ENCODE data around the gene PCDHGB6.
"Not testable (repeated sequence)": the region's sequence is repeated elsewhere in the genome, so short reads cannot be mapped to it uniquely, and the experiment has no call there.

The PCDHGB6 gene

DNA sequence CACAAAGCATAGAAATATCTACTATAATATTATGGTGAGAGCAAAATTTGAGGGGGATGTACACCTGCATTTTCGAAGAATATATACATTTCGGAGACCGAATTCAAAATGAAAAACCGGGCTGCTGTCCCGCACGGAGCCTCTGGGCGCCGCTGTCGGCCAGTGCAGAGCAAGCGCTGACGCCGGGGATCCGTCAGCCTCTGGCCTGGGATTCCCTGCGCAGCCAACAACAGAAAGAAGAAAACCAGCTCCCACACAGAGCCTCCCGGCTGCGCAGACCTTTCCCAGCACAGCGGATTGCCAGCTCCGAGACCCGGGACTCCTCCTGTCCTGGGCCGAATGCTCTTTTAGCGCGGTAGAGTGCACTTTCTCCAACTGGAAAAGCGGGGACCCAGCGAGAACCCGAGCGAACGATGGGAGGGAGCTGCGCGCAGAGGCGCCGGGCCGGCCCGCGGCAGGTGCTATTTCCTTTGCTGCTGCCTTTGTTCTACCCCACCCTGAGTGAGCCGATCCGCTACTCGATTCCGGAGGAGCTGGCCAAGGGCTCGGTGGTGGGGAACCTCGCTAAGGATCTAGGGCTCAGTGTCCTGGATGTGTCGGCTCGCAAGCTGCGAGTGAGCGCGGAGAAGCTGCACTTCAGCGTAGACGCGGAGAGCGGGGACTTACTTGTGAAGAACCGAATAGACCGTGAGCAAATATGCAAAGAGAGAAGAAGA, at the start of gene PCDHGB6:
PCDHGB6 (plus strand) TSS at position 232 of the 716 bp plus-strand sequence; CDS start at position 414, 182 bp downstream.
- DNase-seq: not testable (repeated sequence)

DNA sequence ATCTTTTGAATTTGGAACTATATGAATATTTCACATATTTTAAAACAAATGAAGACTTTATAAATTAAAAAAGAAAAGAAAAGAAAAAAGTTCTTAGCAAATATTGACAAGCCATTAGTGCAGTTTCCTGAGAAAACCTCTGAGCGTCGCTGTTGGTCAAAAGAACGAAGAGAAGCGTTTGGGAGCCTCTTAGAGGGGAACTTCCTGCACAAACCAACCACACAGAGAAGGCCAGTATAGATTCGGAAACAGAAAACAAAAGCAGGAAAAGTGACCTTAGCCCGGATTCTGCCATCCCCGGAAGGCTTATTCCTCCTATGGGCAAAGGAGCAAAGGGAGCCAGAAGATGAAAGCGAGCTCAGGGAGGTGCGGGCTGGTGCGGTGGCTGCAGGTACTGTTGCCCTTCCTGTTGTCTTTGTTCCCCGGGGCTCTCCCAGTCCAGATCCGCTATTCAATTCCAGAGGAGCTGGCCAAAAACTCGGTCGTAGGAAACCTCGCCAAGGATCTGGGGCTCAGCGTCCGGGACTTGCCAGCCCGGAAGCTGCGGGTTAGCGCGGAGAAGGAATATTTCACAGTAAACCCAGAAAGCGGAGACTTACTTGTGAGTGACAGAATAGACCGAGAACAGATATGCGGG, 47.9 kb upstream of the PCDHGB6 start, which contains the start of gene PCDHGB2:
PCDHGB2 (plus strand) TSS at position 205 of the 637 bp plus-strand sequence; CDS start at position 347, 142 bp downstream.
- DNase-seq: peak; percentile 82

DNA sequence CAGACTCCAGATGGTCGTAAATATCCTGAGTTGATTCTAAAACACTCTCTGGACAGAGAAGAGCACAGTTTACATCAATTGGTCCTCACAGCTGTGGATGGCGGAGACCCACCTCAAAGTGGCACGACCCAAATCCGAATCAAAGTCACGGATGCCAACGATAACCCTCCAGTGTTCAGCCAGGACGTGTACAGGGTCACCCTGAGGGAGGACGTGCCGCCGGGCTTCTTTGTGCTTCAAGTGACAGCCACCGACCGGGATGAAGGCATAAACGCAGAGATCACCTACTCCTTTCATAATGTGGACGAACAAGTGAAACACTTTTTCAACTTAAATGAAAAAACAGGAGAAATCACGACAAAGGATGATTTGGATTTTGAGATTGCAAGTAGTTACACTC, 47.1 kb upstream of the PCDHGB6 start:
- DNase-seq: no peak

DNA sequence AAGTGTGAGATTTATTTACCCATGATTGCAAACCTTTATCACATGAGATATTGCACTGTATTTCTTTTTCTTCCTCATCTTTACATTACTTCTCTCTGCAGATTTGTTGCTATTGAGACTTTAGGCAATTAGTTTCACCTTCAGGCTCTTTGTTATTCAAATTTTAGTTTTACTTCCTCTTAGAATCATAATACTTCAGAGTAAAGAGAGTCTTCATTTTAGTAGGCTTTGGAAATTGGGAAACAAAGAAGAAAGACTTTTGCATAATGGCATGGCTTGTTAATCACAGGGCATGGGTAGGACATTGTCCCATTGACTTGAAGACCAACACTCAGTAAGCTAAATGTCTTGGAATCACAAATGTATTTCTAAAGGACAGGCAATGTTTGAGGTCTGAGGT, 45.1 kb upstream of the PCDHGB6 start:
- DNase-seq: peak; percentile 81

GRCh38 chr5:141363952-141364660, 43.7 kb upstream of the PCDHGB6 start, which contains the start of gene PCDHGA5:
Gene PCDHGA5 (plus strand): TSS chr5:141364162. CDS start chr5:141364331, 169 bp downstream.
- no peak for DNase-seq

GRCh38 chr5:141366016-141366896, 41.6 kb upstream of the PCDHGB6 start:
- DNase-seq: no peak

GRCh38 chr5:141369994-141370848, 37.6 kb upstream of the PCDHGB6 start, which contains the start of gene PCDHGB3:
Gene PCDHGB3 (plus strand): TSS chr5:141370242. CDS start chr5:141370395, 153 bp downstream.
- no peak for DNase-seq

DNA sequence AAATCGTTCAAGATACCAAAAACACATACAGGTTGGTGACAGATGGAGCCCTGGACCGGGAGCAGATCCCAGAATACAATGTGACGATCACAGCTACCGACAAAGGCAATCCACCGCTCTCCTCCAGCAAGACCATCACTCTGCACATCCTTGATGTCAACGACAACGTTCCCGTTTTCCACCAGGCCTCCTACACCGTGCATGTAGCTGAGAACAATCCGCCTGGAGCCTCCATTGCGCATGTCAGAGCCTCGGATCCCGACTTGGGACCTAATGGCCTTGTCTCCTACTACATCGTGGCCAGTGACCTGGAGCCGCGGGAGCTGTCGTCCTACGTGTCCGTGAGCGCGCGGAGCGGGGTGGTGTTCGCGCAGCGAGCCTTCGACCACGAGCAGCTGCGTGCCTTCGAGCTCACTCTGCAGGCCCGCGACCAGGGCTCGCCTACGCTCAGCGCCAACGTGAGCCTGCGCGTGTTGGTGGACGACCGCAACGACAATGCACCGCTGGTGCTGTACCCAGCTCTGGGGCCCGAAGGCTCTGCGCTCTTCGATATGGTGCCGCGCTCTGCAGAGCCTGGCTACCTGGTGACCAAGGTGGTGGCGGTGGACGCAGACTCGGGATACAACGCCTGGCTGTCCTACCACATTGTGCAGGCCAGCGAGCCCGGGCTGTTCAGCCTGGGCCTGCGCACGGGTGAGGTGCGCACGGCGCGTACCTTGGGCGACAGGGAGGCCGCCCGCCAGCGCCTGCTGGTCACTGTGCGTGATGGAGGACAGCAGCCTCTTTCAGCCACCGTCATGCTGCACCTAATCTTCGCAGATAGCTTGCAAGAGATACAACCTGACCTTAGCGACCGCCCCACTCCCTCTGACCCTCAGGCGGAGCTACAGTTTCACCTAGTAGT, 36.0 kb upstream of the PCDHGB6 start:
- DNase-seq: no peak

DNA sequence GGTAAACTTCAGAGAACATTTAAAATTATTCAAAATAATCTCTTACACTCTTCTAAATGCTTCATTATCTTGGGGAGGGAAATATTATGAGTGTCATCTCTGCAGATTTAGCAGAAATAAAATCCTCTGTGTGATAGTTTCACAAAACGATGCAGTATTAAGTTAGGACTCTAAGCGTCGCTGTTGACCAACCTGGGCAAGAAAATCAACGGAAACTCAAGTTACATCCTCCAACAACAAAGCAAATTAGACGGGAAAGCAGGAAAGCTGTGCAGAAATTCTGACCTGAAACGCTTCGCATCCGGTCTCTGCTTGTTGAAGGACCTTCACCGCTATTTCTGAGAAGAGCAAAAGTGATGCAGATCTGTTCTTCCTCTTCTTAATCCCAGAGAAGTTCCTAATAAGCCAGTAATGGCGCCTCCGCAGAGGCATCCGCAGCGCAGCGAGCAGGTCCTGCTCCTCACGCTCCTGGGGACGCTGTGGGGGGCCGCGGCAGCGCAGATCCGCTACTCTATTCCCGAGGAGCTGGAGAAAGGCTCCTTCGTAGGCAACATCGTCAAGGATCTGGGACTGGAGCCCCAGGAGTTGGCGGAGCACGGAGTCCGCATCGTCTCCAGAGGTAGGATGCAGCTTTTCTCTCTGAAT, 34.0 kb upstream of the PCDHGB6 start, which contains the start of gene PCDHGA6:
PCDHGA6 (plus strand) TSS at position 219 of the 645 bp plus-strand sequence; CDS start at position 412, 193 bp downstream.
- DNase-seq: no peak

DNA sequence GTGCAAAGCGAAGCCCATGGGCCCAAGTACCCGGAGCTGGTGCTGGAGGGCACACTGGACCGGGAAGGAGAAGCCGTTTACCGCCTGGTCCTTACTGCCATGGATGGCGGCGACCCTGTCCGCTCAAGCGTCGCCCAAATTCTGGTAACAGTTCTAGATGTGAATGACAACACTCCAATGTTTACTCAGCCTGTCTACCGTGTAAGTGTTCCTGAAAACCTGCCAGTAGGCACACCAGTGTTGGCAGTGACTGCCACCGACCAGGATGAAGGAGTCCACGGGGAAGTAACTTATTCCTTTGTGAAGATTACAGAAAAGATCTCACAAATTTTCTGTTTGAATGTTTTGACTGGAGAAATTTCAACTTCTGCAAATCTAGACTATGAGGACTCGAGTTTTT, 33.2 kb upstream of the PCDHGB6 start:
- no peak for DNase-seq

DNA sequence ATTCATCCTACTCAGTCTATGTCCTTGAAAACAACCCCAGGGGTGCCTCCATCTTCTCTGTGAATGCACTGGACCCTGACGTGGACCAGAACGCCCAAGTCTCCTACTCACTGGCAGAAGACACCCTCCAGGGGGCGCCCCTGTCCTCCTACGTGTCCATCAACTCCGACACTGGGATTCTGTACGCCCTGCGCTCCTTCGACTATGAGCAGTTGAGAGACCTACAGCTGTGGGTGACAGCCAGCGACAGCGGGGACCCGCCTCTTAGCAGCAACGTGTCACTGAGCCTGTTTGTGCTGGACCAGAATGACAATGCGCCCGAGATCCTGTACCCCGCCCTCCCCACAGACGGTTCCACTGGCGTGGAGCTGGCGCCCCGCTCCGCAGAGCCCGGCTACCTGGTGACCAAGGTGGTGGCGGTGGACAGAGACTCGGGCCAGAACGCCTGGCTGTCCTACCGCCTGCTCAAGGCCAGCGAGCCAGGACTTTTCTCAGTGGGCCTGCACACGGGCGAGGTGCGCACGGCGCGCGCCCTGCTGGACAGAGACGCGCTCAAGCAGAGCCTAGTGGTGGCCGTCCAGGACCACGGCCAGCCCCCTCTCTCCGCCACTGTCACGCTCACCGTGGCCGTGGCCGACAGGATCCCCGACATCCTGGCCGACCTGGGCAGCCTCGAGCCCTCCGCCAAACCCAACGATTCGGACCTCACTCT, 32.2 kb upstream of the PCDHGB6 start:
- not testable (repeated sequence) for DNase-seq

GRCh38 chr5:141382469-141383294, 25.1 kb upstream of the PCDHGB6 start, which contains the start of gene PCDHGA7:
Gene PCDHGA7 (plus strand): TSS chr5:141382742. CDS start chr5:141382900, 158 bp downstream.
- no peak for DNase-seq

GRCh38 chr5:141383345-141383744, 24.5 kb upstream of the PCDHGB6 start:
- DNase-seq: no peak

DNA sequence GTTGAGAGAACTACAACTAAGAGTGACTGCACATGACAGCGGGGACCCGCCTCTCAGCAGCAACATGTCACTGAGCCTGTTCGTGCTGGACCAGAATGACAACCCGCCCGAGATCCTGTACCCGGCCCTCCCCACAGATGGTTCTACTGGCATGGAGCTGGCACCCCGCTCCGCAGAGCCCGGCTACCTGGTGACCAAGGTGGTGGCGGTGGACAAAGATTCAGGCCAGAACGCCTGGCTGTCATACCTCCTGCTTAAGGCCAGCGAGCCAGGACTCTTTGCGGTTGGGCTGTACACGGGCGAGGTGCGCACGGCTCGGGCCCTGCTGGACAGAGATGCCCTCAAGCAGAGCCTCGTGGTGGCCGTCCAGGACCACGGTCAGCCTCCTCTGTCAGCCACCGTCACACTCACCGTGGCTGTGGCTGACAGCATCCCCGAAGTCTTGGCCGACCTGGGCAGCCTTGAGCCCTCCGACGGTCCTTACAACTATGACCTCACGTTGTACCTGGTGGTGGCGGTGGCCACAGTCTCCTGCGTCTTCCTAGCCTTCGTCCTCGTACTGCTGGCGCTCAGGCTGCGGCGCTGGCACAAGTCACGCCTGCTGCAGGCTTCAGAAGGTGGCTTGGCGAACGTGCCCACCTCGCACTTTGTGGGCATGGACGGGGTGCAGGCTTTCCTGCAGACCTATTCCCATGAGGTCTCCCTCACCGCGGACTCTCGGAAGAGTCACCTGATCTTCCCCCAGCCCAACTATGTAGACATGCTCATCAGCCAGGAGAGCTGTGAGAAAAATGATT, 23.2 kb upstream of the PCDHGB6 start:
- no peak for DNase-seq

GRCh38 chr5:141387557-141388311, 20.1 kb upstream of the PCDHGB6 start, which contains the start of gene PCDHGB4:
Gene PCDHGB4 (plus strand): TSS chr5:141387698. CDS start chr5:141387885, 187 bp downstream.
- not testable (repeated sequence) for DNase-seq

- no peak for DNase-seq
These were observed 19.2 kb upstream of the PCDHGB6 start for GRCh38 chr5:141388661-141389060.
